NCI-H748 (cell line): ENCODE results near the gene DGKA.
"Not testable (repeated sequence)": the region's sequence is repeated elsewhere in the genome, so short reads cannot be mapped to it uniquely, and the experiment has no call there.

Experiments used
- DNase-seq: peaks from one replicate; lab custom pipeline; 2025; ENCODE audit not compliant: unreplicated experiment; lab: John Stamatoyannopoulos, UW

Gene DGKA

DNA sequence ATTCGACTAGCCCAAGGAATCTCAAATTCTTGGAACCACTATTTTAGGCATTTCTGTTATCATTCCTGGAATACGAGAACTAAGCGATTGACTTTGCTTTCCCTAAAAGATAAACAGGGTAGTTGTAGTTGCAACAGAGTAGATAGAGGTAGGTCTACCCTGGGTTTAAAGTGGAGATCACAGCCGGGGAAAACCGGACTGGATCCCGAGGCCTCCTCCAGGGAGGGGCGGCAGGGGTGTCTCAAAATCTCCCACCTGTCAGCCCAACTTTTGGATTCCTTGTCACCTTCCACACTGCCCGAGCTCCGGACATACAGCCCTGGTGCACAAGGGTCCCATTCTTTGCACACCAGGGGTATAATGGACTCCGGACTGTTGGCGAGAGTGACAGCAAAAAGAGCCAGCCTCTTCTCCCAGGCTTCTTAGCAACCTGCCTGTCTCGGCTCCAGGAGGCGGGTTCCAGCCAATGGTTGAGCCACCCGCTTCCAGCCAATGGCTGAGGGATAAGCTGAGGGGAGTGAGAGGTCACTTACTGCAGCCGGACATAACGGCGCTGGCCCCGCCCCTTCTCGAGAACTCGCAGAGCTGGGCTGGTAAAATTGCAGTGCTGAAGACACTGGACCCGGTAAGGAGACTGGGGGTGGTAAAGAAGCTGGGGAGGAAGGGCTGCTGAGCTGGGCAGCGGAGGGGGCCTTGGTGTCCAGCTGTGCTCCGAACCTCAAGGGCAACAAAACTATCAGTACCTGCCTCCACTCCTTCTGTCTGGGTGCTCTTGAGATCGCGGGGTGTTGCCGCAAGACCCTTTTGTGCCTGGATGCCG lies 66.0 kb downstream of the DGKA start, which contains the start of gene SUOX:
Gene SUOX, plus strand, starts transcription at position 562 of the 820 bp plus-strand sequence. CDS start 4,946 bp downstream, outside the sequence.
- peak; percentile 97 for DNase-seq

DNA sequence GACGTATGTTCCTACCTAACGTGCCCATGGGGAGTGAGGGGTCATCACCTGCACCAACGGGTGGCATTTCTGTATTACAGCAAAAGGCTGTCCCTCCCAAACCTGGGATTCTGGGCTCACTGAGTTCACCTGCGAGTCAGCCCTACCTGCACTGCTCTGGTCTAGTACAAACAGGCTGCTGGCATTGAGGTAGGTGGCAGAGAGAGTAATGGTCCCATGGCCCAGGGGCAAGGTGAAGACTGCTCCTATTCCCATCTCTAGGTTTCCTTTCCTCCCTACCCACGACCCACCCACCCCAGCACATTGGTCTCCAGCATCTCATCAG lies 66.5 kb downstream of the DGKA start:
- peak; percentile 46 for DNase-seq

DNA sequence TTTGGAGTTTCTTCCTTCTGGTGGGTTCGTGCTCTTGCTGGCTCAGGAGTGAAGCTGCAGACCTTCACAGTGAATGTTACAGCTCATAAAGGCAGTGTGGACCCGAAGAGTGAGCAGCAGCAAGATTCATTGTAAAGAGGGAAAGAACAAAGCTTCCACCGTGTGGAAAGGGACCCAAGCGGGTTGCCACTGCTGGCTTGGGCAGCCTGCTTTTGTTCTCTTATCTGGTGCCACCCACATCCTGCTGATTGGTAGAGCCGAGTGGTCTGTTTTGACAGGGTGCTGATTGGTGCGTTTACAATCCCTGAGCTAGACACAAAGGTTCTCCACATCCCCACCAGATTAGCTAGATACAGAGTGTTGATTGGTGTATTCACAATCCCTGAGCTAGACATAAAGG lies 68.6 kb downstream of the DGKA start:
- DNase-seq = peak; percentile 27

DNA sequence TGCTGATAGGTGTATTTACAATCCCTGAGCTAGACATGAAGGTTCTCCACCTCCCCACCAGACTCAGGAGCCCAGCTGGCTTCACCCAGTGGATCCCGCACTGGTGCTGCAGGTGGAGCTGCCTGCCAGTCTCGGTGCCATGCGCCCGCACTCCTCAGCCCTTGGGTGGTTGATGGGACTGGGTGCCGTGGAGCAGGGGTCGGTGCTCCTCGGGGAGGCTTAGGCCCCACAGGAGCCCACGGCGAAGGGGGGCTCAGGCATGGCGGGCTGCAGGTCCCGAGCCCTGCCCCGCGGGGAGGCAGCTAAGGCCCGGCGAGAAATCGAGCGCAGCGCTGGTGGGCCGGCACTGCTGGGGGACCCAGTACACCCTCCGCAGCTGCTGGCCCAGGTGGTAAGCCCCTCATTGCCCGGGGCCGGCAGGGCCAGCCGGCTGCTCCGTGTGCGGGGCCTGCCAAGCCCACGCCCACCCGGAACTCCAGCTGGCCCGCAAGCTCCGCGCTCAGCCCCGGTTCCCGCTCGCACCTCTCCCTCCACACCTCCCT lies 69.1 kb downstream of the DGKA start:
- DNase-seq = not testable (repeated sequence)

DNA sequence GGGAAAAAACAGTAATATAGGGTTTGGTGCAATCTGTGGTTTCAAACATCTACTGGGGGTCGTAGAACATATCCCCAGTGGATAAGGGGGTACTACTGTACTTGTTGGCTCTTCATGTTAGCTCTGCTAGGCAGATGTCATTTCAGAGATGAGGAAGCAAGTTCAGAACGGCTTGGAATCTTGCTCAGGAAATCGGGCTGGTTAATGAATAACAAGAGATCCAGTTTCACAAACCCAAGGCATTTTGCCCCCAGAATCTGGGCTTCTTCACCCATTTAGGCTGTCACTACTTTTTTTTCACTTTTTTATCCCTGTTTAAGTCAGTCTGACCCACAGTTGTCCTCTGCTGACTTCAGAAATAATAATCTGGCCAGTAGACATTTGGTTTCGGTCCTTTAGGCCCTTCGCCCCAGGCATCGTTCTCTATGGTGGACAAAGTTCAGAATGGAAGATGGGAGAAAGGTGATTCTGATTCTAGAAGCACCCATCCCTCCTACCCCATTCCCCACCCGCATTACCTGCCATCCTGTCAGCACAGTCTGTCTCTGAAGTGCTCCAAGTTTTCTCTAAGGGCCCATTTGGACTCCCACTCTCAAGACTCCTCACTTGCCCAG lies 70.6 kb downstream of the DGKA start:
- DNase-seq = no peak

DNA sequence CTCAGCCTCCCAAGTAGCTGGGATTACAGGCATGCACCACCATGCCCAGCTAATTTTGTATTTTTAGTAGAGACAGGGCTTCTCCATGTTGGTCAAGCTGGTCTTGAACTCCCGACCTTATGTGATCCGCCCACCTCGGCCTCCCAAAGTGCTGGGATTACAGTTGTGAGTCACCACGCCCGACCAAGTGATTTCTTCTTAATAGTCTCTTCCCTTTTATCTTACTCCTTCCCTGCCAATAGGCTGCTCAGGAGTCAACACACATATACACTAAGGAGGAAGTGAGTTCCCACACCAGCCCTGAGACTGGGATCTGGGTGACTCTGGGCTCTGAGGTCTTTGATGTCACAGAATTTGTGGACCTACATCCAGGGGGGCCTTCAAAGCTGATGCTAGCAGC lies 72.4 kb downstream of the DGKA start:
- DNase-seq = not testable (repeated sequence)
